Astrocyte (in vitro differentiated cells and primary cell): ENCODE measurements around the gene MEPCE. TPM values are rescaled to one million over a fixed set of nuclear protein-coding genes. Genes with fewer than 3 reads are reported as not detected.
"Not testable (repeated sequence)": the region's sequence is repeated elsewhere in the genome, so short reads cannot be mapped to it uniquely, and the experiment has no call there.

ENCODE experiments used
- DNase-seq: peaks from one replicate; pipeline ENCODE4 v3.0.0-alpha.2; 2010; ENCODE audit warnings: low read depth
- FAIRE-seq: peaks from 2 replicates; lab custom pipeline; 2011; peaks lifted over from hg19 to GRCh38; lab: Jason Lieb, UNC
- H2AFZ ChIP-seq: 2 replicates; pipeline ENCODE4 v1.6.0; 2012; ENCODE audit warnings: low read depth, low read length, inconsistent platforms
- H3K27ac ChIP-seq: 2 replicates; pipeline ENCODE4 v1.5.1; 2011; ENCODE audit warnings: low read depth, low read length, inconsistent platforms
- H3K27me3 ChIP-seq: 2 replicates; pipeline ENCODE4 v1.6.0; 2011; ENCODE audit warnings: low read length, inconsistent platforms; ENCODE audit not compliant: insufficient read depth
- H3K36me3 ChIP-seq: 2 replicates; pipeline ENCODE4 v1.5.1; 2011; ENCODE audit warnings: low read length, inconsistent platforms; ENCODE audit not compliant: insufficient read depth
- H3K4me1 ChIP-seq: 2 replicates; pipeline ENCODE4 v1.5.1; 2011; ENCODE audit warnings: low read length, inconsistent platforms; ENCODE audit not compliant: insufficient read depth
- H3K4me2 ChIP-seq: 2 replicates; pipeline ENCODE4 v1.6.0; 2012; ENCODE audit warnings: low read length, inconsistent platforms
- H3K4me3 ChIP-seq: 2 replicates; pipeline ENCODE4 v1.5.1; 2011; ENCODE audit warnings: low read depth, mild to moderate bottlenecking, low read length, inconsistent platforms; ENCODE audit not compliant: insufficient read depth
- H3K79me2 ChIP-seq: 2 replicates; pipeline ENCODE4 v1.6.0; 2012; ENCODE audit warnings: mild to moderate bottlenecking, low read length, inconsistent platforms; ENCODE audit not compliant: insufficient read depth
- H3K9ac ChIP-seq: 2 replicates; pipeline ENCODE4 v1.6.0; 2012; ENCODE audit warnings: mild to moderate bottlenecking, low read length, inconsistent platforms
- H3K9me3 ChIP-seq: 2 replicates; pipeline ENCODE4 v1.5.1; 2012; ENCODE audit warnings: low read depth, mild to moderate bottlenecking, low read length, inconsistent platforms; ENCODE audit not compliant: insufficient read depth
- H4K20me1 ChIP-seq: 2 replicates; pipeline ENCODE4 v1.6.0; 2012; ENCODE audit warnings: low read length, inconsistent platforms; ENCODE audit not compliant: insufficient read depth
- H3K27ac Mint-ChIP-seq: one replicate; pipeline ENCODE4 v1.8.0; 2021; ENCODE audit warnings: mild to moderate bottlenecking, mixed read lengths; ENCODE audit not compliant: unreplicated experiment
- H3K27me3 Mint-ChIP-seq: one replicate; pipeline ENCODE4 v1.8.0; 2021; ENCODE audit warnings: low read depth, mixed read lengths; ENCODE audit not compliant: unreplicated experiment
- H3K36me3 Mint-ChIP-seq: one replicate; pipeline ENCODE4 v1.8.0; 2021; ENCODE audit warnings: low read depth, mixed read lengths; ENCODE audit not compliant: unreplicated experiment
- H3K4me1 Mint-ChIP-seq: one replicate; pipeline ENCODE4 v1.8.0; 2021; ENCODE audit warnings: low read depth, mixed read lengths; ENCODE audit not compliant: unreplicated experiment
- H3K4me3 Mint-ChIP-seq: one replicate; pipeline ENCODE4 v1.8.0; 2021; ENCODE audit warnings: mild to moderate bottlenecking, moderate library complexity, mixed read lengths; ENCODE audit not compliant: unreplicated experiment
- H3K9me3 Mint-ChIP-seq: one replicate; pipeline ENCODE4 v1.8.0; 2021; ENCODE audit warnings: mild to moderate bottlenecking, mixed read lengths; ENCODE audit not compliant: unreplicated experiment
- EZH2 ChIP-seq: IDR thresholded peaks from 2 replicates; pipeline ENCODE4 v1.6.1; 2012; ENCODE audit warnings: mild to moderate bottlenecking, low read length, inconsistent platforms; ENCODE audit not compliant: insufficient read depth
- total RNA-seq: library from RNA; stranded (reverse); gene quantifications from 2 replicates; pipeline ENCODE4 v1.2.1, GENCODE V29; 2021
- TF ChIP-seq, protein P1 (sequence below): IDR thresholded peaks from 2 replicates; pipeline ENCODE4 v1.5.1; 2011; ENCODE audit warnings: low read depth, mild to moderate bottlenecking, inconsistent platforms, low read length, moderate library complexity; ENCODE audit not compliant: insufficient read depth

MEPCE gene
- total RNA-seq, 1 donor from 2014 or later, result 20.2 TPM

- Histone ChIP-seq H2AFZ (no peak overlapping the region), H3K4me3 (no peak overlapping the region), H4K20me1 (peaks cover 23% of the 10 kb centered on the region), H3K27ac (no peak overlapping the region), H3K9me3 (no peaks in the 10 kb centered on the region), H3K79me2 (peaks cover 36% of the 10 kb centered on the region), H3K9ac (no peak overlapping the region), H3K36me3 (peaks cover 19% of the 10 kb centered on the region), H3K4me1 (peaks cover 11% of the 10 kb centered on the region), H3K4me2 (peak overlapping the region; percentile 91), H3K27me3 (no peaks in the 10 kb centered on the region)
- FAIRE-seq (no peak), DNase-seq (no peak)
- H3K27ac Mint-ChIP-seq, result no peak overlapping the region
- no peaks in the 10 kb centered on the region for H3K9me3 Mint-ChIP-seq
- peaks cover 7% of the 10 kb centered on the region for H3K36me3 Mint-ChIP-seq
- TF ChIP-seq, protein P1, sequence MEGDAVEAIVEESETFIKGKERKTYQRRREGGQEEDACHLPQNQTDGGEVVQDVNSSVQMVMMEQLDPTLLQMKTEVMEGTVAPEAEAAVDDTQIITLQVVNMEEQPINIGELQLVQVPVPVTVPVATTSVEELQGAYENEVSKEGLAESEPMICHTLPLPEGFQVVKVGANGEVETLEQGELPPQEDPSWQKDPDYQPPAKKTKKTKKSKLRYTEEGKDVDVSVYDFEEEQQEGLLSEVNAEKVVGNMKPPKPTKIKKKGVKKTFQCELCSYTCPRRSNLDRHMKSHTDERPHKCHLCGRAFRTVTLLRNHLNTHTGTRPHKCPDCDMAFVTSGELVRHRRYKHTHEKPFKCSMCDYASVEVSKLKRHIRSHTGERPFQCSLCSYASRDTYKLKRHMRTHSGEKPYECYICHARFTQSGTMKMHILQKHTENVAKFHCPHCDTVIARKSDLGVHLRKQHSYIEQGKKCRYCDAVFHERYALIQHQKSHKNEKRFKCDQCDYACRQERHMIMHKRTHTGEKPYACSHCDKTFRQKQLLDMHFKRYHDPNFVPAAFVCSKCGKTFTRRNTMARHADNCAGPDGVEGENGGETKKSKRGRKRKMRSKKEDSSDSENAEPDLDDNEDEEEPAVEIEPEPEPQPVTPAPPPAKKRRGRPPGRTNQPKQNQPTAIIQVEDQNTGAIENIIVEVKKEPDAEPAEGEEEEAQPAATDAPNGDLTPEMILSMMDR, result no peak
- TF ChIP-seq EZH2, result no peak
- H3K27me3 Mint-ChIP-seq, result no peaks in the 10 kb centered on the region
- H3K4me1 Mint-ChIP-seq, result peaks cover 6% of the 10 kb centered on the region
- peak overlapping the region; percentile 71 for H3K4me3 Mint-ChIP-seq
These were observed 7.8 kb downstream of the MEPCE start for GRCh38 chr7:100437150-100438100.

DNA sequence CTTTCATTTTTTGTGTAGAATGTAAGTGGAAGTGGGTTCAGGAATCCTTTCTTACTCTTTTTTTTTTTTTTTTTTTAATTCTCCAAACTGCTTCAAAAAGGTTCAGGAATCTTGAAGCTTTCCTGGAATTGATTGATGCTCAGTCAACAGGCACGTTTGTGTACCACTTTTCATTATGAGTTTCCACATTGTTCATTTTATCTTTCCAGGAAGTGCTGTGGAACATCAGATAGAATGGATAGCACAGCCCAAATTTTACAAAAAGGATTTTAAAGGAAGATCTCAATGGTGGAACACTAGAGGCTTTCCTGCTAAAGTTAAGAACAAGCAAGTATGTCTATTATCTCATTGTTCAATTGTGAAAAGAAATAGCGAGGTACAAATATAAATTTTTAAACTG lies 8.5 kb downstream of the MEPCE start:
- H3K9me3 ChIP-seq, result no peaks in the 10 kb centered on the region
- peaks cover 5% of the 10 kb centered on the region for H3K4me1 Mint-ChIP-seq
- FAIRE-seq (no peak), DNase-seq (no peak)
- no peak overlapping the region for H3K27ac ChIP-seq
- H3K9ac ChIP-seq, result no peak overlapping the region
- no peak overlapping the region for H2AFZ ChIP-seq
- peaks cover 4% of the 10 kb centered on the region for H3K36me3 Mint-ChIP-seq
- no peaks in the 10 kb centered on the region for H3K27me3 Mint-ChIP-seq
- peaks cover 17% of the 10 kb centered on the region for H4K20me1 ChIP-seq
- H3K36me3 ChIP-seq, result peaks cover 17% of the 10 kb centered on the region
- no peak overlapping the region for H3K27ac Mint-ChIP-seq
- H3K4me3 ChIP-seq, result no peak overlapping the region
- no peak overlapping the region for H3K4me2 ChIP-seq
- peaks cover 29% of the 10 kb centered on the region for H3K79me2 ChIP-seq
- H3K4me3 Mint-ChIP-seq, result no peak overlapping the region
- H3K9me3 Mint-ChIP-seq, result no peaks in the 10 kb centered on the region
- TF ChIP-seq, protein P1, result no peak
- no peak for TF ChIP-seq EZH2
- no peaks in the 10 kb centered on the region for H3K27me3 ChIP-seq
- peaks cover 10% of the 10 kb centered on the region for H3K4me1 ChIP-seq

DNA sequence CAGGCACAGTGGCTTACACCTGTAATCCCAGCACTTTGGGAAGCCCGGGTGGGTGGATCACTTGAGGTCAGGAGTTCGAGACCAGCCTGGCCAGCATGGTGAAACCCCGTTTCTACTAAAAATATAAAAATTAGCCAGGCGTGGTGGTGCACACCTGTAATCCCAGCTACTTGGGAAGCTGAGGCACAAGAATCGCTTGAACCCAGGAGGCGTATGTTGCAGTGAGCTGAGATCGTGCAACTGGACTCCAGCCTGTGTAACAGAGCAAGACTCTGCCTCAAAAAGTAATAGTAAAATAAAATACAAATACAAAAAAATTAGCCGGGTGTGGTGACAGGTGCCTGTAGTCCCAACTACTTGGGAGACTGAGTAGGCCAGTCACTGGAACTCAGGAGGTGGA lies 9.1 kb downstream of the MEPCE start:
- not testable (repeated sequence) for FAIRE-seq, H3K4me1 ChIP-seq, H3K4me1 Mint-ChIP-seq, H3K27me3 Mint-ChIP-seq, H2AFZ ChIP-seq, H3K9ac ChIP-seq, H3K9me3 ChIP-seq, H3K27ac ChIP-seq, DNase-seq, H3K9me3 Mint-ChIP-seq, H3K36me3 Mint-ChIP-seq, H3K4me3 ChIP-seq, H3K27ac Mint-ChIP-seq, H3K27me3 ChIP-seq, H3K4me2 ChIP-seq, H3K4me3 Mint-ChIP-seq
- Histone ChIP-seq H4K20me1 (peaks cover 16% of the 10 kb centered on the region), H3K79me2 (peaks cover 24% of the 10 kb centered on the region), H3K36me3 (peaks cover 11% of the 10 kb centered on the region)

- Histone ChIP-seq H4K20me1 (peaks cover 11% of the 10 kb centered on the region), H3K4me1 (peaks cover 14% of the 10 kb centered on the region), H3K27ac (peak overlapping the region; percentile 65), H3K9ac (peak overlapping the region; percentile 19), H3K79me2 (peaks cover 19% of the 10 kb centered on the region)
- not testable (repeated sequence) for H3K4me1 Mint-ChIP-seq, H3K27me3 ChIP-seq, H3K4me3 ChIP-seq, H3K27me3 Mint-ChIP-seq, H3K27ac Mint-ChIP-seq, H3K4me3 Mint-ChIP-seq, DNase-seq, H2AFZ ChIP-seq, H3K9me3 Mint-ChIP-seq, H3K36me3 Mint-ChIP-seq, H3K36me3 ChIP-seq, FAIRE-seq, H3K9me3 ChIP-seq, H3K4me2 ChIP-seq
These were observed 9.6 kb downstream of the MEPCE start for GRCh38 chr7:100439244-100439643.
